Sigmoid colon (tissue), 7 donors: ENCODE data around the gene SKI. TPM values are rescaled to one million over a fixed set of nuclear protein-coding genes. Genes with fewer than 3 reads are reported as not detected.
A peak's percentile ranks its signal among the peaks of the same experiment; 100 is the strongest.

Experiments used
- DNase-seq: peaks from one replicate; pipeline ENCODE4 v3.0.0-alpha.2; 2019
- H3K27ac ChIP-seq, 4 donors: fragments of 200-600 bp; sonication (generic); one replicate each; pipeline ENCODE4 v1.5.1; 2016 to 2019; ENCODE audit warnings: mild to moderate bottlenecking in 1 of 4
- H3K27me3 ChIP-seq, 3 donors: fragments of 200-600 bp; sonication (generic); one replicate each; pipeline ENCODE4 v1.5.1; 2019; ENCODE audit warnings: mild to moderate bottlenecking in 1 of 3
- H3K36me3 ChIP-seq, 4 donors: fragments of 200-600 bp; sonication (generic); one replicate each; pipeline ENCODE4 v1.5.1; 2016 to 2019
- H3K4me1 ChIP-seq, 4 donors: fragments of 200-600 bp; sonication (generic); one replicate each; pipeline ENCODE4 v1.5.1; 2017 to 2019
- H3K4me3 ChIP-seq, 4 donors: fragments of 200-600 bp; sonication (generic); one replicate each; pipeline ENCODE4 v1.5.1; 2017 to 2019; ENCODE audit warnings: mild to moderate bottlenecking in 2 of 4, moderate library complexity in 1 of 4
- H3K9me3 ChIP-seq, 4 donors: fragments of 200-600 bp in 3 of 4; sonication (generic) in 3 of 4; one replicate each; pipeline versions ENCODE4 v1.5.1 to v1.6.1; 2013 to 2019
- CTCF ChIP-seq, 4 experiments: fragments of 450-650 bp in 3 of 4; fragments of 200-600 bp in 1 of 4; IDR thresholded peaks; one replicate each; pipeline ENCODE4 v1.5.1; 2016 to 2019; ENCODE audit warnings: antibody characterized with exemption in 4 of 4, mild to moderate bottlenecking in 3 of 4, moderate library complexity in 2 of 4
- EP300 ChIP-seq, 4 donors: sonication (generic); formaldehyde crosslinking; IDR thresholded peaks; one replicate each; pipeline ENCODE4 v1.6.1; 2017; ENCODE audit warnings: antibody characterized with exemption in 4 of 4
- POLR2A ChIP-seq, 2 donors: fragments of 450-650 bp; IDR thresholded peaks; one replicate each; pipeline ENCODE4 v1.6.1; 2016; ENCODE audit warnings: antibody characterized with exemption in 2 of 2, mild to moderate bottlenecking in 2 of 2, moderate library complexity in 2 of 2
- POLR2AphosphoS5 ChIP-seq, 4 donors: sonication (generic); formaldehyde crosslinking; IDR thresholded peaks; one replicate each; pipeline ENCODE4 v1.6.1; 2017; ENCODE audit warnings: antibody characterized with exemption in 4 of 4
- WGBS, 2 donors: extraction: QIAGEN DNeasy Blood & Tissue Kit; methylation state at CpG; one replicate each; pipeline ENCODE4 v1.1.7; 2013; 5-methylcytosine and 5-hydroxymethylcytosine counted together
- intact Hi-C: fragments of 100-400 bp; cut with DNase I; formaldehyde crosslinking; loops from one replicate; pipeline ENCODE4 v1.15.1; 2023
- polyA plus RNA-seq, 3 donors: library from polyadenylated mRNA; stranded (reverse); fragments of 200-250 nt; gene quantifications; one replicate each; pipeline ENCODE4 v1.2.3, GENCODE V29; 2013
- total RNA-seq, 4 donors: library from RNA; depleted of rRNA; stranded (reverse); fragments of >200 nt; gene quantifications; one replicate each; pipeline ENCODE4 v1.1.0, GENCODE V29; 2016
- donor health status: healthy with polysubstance abuse.
- donor health status: Bipolar disorder and iron deficiency.
- donor health status: healthy.

The SKI gene
- total and polyA plus RNA-seq, 7 donors, result 5.8 to 50.4 (median 19.3) TPM

GRCh38 chr1:2344744-2345296 is 116.7 kb downstream of the SKI start:
- no peaks in the 10 kb centered on the region for H3K4me1 ChIP-seq
- no peaks in the 10 kb centered on the region for H3K9me3 ChIP-seq
- no peaks in the 10 kb centered on the region for H3K36me3 ChIP-seq
- H3K27me3 ChIP-seq, result no peaks in the 10 kb centered on the region
- no peak overlapping the region for H3K4me3 ChIP-seq
- H3K27ac ChIP-seq, result no peak overlapping the region
- TF ChIP-seq POLR2AphosphoS5 (IDR thresholded peaks at IDR 0.05), result no peak
- TF ChIP-seq EP300 (IDR thresholded peaks at IDR 0.05), result no peak
- TF ChIP-seq CTCF (IDR thresholded peaks at IDR 0.05), result no peak
- no peak for TF ChIP-seq POLR2A (IDR thresholded peaks at IDR 0.05)
- intact Hi-C loops, result no loop called here
- 91 to 95% methylated on average over 29 of the region's 29 CpGs for WGBS, 2 donors
- peak; percentile 45 for DNase-seq

- peak; percentile 60 for DNase-seq
- 72 to 86% methylated on average over 24 of the region's 24 CpGs for WGBS, 2 donors
- H3K9me3 ChIP-seq, result no peaks in the 10 kb centered on the region
- intact Hi-C loops, result no loop called here
- H3K36me3 ChIP-seq, result no peaks in the 10 kb centered on the region
- no peaks in the 10 kb centered on the region for H3K4me1 ChIP-seq
- no peak overlapping the region for H3K27ac ChIP-seq
- no peak overlapping the region for H3K4me3 ChIP-seq
- no peaks in the 10 kb centered on the region for H3K27me3 ChIP-seq
- TF ChIP-seq POLR2A (IDR thresholded peaks at IDR 0.05) (no peak), EP300 (IDR thresholded peaks at IDR 0.05) (no peak), POLR2AphosphoS5 (IDR thresholded peaks at IDR 0.05) (no peak), CTCF (IDR thresholded peaks at IDR 0.05) (no peak)
Measured at GRCh38 chr1:2345297-2346075, 117.4 kb downstream of the SKI start.

DNA sequence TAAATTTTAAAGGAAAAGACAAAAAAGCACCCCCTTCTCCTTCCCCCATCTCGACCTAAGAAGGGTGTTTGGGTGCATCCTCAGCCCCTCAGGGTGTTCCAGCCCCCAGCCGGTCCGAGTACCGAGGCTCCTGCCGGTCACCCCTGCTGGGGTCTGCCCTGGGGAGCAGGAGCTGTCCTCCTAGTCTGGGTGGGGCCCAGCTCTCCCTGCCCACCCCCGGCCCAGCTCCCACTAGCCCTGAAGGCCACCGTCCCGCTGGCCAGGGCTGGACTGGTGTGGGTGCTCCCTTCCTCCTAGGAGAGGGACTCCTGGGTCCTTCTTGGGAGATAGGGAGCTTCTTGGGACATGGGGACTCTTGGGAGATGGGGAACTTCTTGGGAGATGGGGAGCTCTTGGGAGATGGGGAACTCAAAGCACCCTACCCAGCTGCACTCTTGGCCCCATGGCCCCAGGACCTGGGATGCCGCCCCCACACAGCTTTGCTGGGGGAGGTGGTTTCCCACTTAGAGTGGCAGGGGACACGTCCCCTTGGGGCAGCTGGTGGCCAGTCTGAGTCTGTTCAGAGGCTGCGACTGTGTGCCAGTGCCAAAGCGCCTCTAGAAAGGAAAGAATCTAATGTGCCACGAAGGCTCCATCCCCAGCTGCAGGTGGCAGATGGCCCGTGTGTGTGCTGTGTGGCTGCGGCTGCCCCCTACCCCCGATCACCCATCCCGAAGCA is 118.7 kb downstream of the SKI start:
- no peak for TF ChIP-seq CTCF (IDR thresholded peaks at IDR 0.05)
- no peak for TF ChIP-seq EP300 (IDR thresholded peaks at IDR 0.05)
- no peak for TF ChIP-seq POLR2A (IDR thresholded peaks at IDR 0.05)
- TF ChIP-seq POLR2AphosphoS5 (IDR thresholded peaks at IDR 0.05), result no peak
- WGBS, 2 donors, result 82 to 89% methylated on average over 17 of the region's 17 CpGs

GRCh38 chr1:2347409-2347785 is 119.3 kb downstream of the SKI start:
- Histone ChIP-seq H3K36me3 (no peaks in the 10 kb centered on the region), H3K27me3 (no peaks in the 10 kb centered on the region), H3K4me3 (no peak overlapping the region), H3K4me1 (no peaks in the 10 kb centered on the region), H3K27ac (no peak overlapping the region), H3K9me3 (no peaks in the 10 kb centered on the region)
- 80 to 84% methylated on average over 13 of the region's 13 CpGs for WGBS, 2 donors
- intact Hi-C loops, result no loop called here
- peak; percentile 48 for DNase-seq
- TF ChIP-seq POLR2A (IDR thresholded peaks at IDR 0.05) (no peak), CTCF (IDR thresholded peaks at IDR 0.05) (no peak), EP300 (IDR thresholded peaks at IDR 0.05) (no peak), POLR2AphosphoS5 (IDR thresholded peaks at IDR 0.05) (no peak)

More for the DNA sequence above, 118.7 kb downstream of the SKI start:
- intact Hi-C loops, result no loop called here
- Histone ChIP-seq H3K4me3 (no peak overlapping the region), H3K27me3 (no peaks in the 10 kb centered on the region), H3K4me1 (no peaks in the 10 kb centered on the region), H3K9me3 (no peaks in the 10 kb centered on the region), H3K27ac (no peak overlapping the region), H3K36me3 (no peaks in the 10 kb centered on the region)
- no peak for DNase-seq
